ENCODE results near the gene PRSS22.

GRCh38 chr16:2819179-2819938 is 38.6 kb downstream of the PRSS22 start:
- no peak for TF ChIP-seq ATF2 (CRISPR knock-in tag; IDR thresholded peaks at IDR 0.05; ENCODE audit: borderline replicate concordance, low read depth)
- TF ChIP-seq, protein P1, sequence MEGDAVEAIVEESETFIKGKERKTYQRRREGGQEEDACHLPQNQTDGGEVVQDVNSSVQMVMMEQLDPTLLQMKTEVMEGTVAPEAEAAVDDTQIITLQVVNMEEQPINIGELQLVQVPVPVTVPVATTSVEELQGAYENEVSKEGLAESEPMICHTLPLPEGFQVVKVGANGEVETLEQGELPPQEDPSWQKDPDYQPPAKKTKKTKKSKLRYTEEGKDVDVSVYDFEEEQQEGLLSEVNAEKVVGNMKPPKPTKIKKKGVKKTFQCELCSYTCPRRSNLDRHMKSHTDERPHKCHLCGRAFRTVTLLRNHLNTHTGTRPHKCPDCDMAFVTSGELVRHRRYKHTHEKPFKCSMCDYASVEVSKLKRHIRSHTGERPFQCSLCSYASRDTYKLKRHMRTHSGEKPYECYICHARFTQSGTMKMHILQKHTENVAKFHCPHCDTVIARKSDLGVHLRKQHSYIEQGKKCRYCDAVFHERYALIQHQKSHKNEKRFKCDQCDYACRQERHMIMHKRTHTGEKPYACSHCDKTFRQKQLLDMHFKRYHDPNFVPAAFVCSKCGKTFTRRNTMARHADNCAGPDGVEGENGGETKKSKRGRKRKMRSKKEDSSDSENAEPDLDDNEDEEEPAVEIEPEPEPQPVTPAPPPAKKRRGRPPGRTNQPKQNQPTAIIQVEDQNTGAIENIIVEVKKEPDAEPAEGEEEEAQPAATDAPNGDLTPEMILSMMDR (IDR thresholded peaks at IDR 0.05): no peak
- TF ChIP-seq RELA (CRISPR knock-in tag; IDR thresholded peaks at IDR 0.05; ENCODE audit: borderline replicate concordance): no peak
- TF ChIP-seq E2F5 (CRISPR knock-in tag; IDR thresholded peaks at IDR 0.05): no peak
- TF ChIP-seq, protein P2, sequence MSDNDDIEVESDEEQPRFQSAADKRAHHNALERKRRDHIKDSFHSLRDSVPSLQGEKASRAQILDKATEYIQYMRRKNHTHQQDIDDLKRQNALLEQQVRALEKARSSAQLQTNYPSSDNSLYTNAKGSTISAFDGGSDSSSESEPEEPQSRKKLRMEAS (CRISPR knock-in tag; IDR thresholded peaks at IDR 0.05): no peak
- TF ChIP-seq, protein P3, sequence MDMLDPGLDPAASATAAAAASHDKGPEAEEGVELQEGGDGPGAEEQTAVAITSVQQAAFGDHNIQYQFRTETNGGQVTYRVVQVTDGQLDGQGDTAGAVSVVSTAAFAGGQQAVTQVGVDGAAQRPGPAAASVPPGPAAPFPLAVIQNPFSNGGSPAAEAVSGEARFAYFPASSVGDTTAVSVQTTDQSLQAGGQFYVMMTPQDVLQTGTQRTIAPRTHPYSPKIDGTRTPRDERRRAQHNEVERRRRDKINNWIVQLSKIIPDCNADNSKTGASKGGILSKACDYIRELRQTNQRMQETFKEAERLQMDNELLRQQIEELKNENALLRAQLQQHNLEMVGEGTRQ (CRISPR knock-in tag; IDR thresholded peaks at IDR 0.05): no peak
- no peak for TF ChIP-seq SMAD3 (CRISPR knock-in tag; IDR thresholded peaks at IDR 0.05; ENCODE audit: borderline replicate concordance)
- TF ChIP-seq ZBTB21 (CRISPR knock-in tag; IDR thresholded peaks at IDR 0.05; ENCODE audit: borderline replicate concordance): no peak
- TF ChIP-seq, protein P4, sequence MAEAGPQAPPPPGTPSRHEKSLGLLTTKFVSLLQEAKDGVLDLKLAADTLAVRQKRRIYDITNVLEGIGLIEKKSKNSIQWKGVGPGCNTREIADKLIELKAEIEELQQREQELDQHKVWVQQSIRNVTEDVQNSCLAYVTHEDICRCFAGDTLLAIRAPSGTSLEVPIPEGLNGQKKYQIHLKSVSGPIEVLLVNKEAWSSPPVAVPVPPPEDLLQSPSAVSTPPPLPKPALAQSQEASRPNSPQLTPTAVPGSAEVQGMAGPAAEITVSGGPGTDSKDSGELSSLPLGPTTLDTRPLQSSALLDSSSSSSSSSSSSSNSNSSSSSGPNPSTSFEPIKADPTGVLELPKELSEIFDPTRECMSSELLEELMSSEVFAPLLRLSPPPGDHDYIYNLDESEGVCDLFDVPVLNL (CRISPR knock-in tag; IDR thresholded peaks at IDR 0.05; ENCODE audit: borderline replicate concordance, low read depth): no peak
- TF ChIP-seq ZNF121 (CRISPR knock-in tag; IDR thresholded peaks at IDR 0.05): no peak
- no peak for TF ChIP-seq NFYB (CRISPR knock-in tag; conservative IDR thresholded peaks at IDR 0.05; ENCODE audit: low read depth)
- no peak for TF ChIP-seq ZNF425 (CRISPR knock-in tag; conservative IDR thresholded peaks at IDR 0.05)
- no peak for TF ChIP-seq FOXP1 (CRISPR knock-in tag; IDR thresholded peaks at IDR 0.05; ENCODE audit: borderline replicate concordance)
- TF ChIP-seq, protein P5, sequence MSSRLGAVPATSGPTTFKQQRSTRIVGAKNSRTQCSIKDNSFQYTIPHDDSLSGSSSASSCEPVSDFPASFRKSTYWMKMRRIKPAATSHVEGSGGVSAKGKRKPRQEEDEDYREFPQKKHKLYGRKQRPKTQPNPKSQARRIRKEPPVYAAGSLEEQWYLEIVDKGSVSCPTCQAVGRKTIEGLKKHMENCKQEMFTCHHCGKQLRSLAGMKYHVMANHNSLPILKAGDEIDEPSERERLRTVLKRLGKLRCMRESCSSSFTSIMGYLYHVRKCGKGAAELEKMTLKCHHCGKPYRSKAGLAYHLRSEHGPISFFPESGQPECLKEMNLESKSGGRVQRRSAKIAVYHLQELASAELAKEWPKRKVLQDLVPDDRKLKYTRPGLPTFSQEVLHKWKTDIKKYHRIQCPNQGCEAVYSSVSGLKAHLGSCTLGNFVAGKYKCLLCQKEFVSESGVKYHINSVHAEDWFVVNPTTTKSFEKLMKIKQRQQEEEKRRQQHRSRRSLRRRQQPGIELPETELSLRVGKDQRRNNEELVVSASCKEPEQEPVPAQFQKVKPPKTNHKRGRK (CRISPR knock-in tag; IDR thresholded peaks at IDR 0.05; ENCODE audit: borderline replicate concordance): no peak

Data from WTC11 (cell line).